Astrocyte of the hippocampus (primary cell): Measurements from ENCODE around the gene GPBP1.
A peak's percentile ranks its signal among the peaks of the same experiment; 100 is the strongest.
"Not testable (repeated sequence)": the region's sequence is repeated elsewhere in the genome, so short reads cannot be mapped to it uniquely, and the experiment has no call there.

Experiments
- DNase-seq: peaks from one replicate; pipeline ENCODE4 v3.0.0; 2011; ENCODE audit warnings: low read depth, low spot score

Gene GPBP1, protein sequence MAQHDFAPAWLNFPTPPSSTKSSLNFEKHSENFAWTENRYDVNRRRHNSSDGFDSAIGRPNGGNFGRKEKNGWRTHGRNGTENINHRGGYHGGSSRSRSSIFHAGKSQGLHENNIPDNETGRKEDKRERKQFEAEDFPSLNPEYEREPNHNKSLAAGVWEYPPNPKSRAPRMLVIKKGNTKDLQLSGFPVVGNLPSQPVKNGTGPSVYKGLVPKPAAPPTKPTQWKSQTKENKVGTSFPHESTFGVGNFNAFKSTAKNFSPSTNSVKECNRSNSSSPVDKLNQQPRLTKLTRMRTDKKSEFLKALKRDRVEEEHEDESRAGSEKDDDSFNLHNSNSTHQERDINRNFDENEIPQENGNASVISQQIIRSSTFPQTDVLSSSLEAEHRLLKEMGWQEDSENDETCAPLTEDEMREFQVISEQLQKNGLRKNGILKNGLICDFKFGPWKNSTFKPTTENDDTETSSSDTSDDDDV

DNA sequence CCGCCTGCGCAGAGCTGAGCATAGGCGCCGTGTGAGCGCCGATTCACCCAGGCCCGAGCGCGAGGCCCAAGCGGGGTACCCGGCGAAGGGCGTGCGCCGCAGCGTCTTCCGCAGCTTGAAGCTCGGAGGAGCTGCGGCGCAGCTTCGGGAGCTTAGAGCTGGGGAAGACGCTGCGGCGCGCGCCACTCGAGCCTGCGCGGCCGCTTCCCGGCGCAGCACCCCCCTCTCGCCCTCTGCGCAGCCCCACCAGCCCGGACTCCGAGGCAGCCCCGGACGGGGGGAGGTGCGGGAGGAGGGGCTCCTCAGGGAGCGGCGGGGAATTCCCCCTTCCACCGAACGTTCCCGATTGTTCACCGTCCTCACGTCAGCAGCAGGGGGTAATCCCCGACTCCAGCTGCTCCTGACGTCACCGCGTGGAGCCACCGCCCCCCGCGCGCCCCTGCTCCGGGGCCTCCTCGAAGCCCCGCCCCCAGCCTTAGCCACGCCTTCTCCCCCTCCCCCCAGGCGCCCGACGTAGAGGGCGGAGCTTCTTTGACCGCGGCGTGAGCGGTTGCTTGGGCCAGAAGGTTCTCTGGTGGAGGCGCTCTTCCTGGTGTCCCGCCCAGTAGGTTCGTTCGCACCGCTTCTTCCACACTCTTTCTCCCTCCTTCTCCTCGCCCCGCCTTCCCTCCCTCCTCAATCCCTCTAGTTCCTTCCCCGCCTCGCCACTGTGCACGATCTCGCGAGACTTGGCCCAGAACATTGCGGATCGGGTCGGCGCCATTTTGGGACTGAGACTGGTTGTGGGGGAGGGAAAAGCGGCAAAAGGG is at the start of gene GPBP1:
Gene GPBP1 (plus strand): TSS at position 741 of the 809 bp plus-strand sequence. CDS start 40,072 bp downstream, outside the sequence.
- peak; percentile 99 for DNase-seq

DNA sequence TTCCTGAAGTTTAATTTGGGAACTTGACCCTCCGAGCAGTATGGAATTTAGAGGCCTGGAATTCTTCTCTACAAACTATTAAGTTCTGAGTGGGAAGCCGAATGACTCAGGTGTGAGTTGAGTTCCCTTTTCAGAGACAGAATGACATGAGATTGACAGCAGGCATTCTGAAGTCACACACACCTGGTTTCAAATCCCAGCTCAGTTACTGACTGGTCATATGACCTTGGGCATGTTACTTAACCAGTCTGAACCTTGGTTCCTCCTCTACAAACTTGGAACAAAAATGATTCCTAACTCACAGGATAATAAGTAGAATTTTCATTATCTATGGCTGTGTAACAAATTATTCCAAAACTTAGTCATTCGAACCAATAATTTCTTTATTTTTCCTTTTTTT is 45.5 kb upstream of the GPBP1 start:
- no peak for DNase-seq

DNA sequence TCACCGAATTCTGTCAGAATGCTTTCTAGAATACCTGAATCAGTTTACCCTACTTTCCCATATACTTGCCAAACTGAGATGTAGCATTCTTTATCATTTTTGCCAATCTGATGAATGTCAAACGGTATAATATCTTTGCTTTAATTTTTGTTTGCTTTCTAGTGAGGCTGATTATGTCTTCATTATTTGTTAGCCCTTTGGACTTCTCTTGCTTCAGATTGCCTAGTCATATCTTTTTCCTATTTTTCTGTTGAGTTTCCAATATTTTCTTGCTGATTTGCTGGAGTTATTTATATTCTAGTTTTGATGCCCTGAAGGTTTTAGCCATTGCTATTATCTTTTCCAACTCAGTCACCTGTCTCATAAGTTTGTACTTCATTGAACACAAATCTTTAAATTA is 40.3 kb upstream of the GPBP1 start:
- no peak for DNase-seq

DNA sequence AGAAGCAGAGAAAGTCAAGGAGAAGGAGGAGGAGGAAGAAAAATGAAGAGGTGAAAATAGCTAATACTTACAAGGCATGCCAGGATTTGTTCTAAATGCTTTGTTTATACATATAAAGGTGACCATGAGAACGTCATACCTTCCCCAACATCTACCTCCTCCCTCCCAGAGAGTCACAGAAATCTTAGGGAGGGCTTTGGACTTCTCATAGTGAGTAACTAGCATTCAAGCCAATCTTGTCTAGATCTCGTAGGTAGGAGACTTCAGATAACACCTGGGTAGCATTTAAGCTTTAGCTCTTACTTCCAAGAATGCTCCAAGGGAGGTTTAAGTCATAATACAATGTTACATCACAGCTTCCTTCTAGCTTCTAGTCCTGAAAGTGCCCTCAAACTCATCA is 36.5 kb upstream of the GPBP1 start:
- DNase-seq = no peak

DNA sequence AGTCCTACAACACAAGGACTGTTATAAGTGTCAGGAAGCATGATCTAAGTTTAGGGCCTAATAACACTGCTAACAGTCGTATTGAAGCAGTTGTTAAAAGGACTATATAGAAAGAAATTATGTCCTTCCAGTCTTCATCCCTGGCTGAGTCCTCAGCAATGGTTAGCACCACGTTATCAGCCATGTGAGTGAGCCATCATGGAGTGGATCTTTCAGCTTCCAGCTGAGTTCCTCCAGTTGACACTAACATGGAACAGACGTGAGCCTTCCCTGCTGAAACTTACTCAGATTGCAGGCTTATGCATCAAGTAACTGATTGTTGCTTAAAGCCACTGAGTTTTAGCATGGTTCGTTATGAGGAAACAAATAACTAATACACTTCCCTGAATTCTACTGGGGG is 21.5 kb upstream of the GPBP1 start:
- no peak for DNase-seq

DNA sequence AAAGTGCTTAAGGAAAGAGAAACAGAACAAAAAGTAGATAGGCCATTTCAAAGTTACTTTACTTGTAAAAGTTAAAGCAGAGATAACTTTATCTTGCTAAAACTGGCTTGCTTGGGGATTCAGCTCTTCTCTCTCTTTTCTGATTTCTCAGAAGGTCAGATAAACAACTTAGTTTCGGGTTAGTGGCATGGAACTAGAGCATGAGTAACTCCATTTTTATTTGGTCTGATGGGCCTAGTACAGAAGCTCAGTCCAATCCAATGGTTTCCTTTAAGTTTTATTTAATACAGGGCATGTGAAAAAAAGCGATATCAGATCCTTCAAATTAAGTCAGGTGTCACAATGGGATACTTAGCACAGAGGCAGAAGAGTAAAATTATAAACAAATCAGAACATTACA is 18.8 kb upstream of the GPBP1 start:
- no peak for DNase-seq

DNA sequence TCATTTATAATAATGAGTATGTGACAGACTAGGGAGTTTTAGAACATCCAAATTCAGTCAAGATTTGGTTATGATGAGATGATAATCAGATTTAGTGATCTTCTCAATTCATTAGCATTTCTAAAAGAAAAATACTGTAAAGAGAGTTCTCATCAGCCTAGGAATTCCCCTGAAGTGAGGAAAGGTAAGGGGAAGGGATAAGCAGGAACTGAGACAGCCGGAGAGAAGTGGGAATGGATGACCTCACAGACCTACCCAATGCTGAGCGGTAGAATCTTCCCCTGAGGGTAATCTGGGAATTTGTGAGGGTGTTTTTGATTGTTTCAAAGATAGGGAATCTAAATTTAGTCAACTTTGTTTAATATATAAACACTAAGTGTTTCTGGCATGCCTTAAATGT is 16.7 kb upstream of the GPBP1 start:
- DNase-seq = no peak

DNA sequence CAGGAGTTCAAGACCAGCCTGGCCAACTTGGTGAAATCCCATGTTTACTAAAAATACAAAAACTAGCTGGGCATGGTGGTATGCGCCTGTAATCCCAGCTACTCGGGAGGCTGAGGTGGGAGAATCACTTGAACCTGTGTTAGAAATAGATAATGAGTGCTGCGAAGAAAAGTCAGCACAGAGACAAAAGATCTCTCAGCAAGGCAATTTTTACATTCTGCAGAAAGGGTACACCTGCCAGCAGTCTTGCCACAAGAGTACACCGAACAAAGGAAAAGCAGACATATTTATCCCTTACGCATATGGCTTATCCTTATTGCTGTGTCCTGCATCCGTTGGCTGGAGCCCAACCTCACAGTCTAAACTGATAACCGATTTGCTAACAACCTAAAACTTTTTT is 16.2 kb upstream of the GPBP1 start:
- DNase-seq = no peak

DNA sequence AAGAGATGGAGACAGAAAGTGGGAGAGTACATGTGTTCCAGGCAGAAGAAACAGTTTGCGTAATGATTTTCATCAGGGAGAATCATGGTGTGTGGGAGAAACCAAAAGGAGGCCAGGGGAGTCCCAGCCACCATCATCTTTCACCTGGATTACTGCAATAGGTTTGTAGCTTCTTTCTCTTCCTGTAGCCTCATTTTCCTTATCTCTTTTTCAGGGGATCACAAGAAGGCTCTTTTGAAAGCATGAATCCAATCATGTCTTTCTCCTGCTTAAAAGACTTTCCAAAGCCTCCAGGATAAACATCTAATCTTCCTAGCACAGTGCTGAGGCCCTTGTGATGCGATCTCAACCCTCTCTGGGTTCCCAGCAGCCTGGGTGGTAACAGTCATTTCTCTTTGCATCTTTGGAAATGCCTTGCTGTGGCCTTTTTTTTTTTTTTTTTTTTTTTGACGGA is 10.3 kb upstream of the GPBP1 start:
- no peak for DNase-seq

DNA sequence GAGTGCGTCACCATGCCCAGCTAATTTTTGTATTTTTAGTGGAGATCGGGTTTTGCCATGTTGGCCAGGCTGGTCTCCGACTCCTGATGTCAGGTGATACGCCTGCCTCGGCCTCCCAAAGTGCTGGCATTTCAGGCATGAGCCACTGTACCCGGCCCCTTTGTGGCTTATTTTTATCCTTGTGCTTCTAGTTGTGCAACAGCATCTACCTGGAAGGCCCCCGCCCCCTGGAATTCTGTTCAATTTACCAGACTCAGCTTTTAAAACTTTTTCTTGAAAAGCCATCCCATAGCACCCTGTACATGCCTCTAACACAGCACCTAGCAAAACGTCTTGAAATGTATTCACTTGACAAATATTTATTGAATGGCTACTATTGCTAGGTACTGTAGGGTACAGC is 9.7 kb upstream of the GPBP1 start:
- DNase-seq = no peak

DNA sequence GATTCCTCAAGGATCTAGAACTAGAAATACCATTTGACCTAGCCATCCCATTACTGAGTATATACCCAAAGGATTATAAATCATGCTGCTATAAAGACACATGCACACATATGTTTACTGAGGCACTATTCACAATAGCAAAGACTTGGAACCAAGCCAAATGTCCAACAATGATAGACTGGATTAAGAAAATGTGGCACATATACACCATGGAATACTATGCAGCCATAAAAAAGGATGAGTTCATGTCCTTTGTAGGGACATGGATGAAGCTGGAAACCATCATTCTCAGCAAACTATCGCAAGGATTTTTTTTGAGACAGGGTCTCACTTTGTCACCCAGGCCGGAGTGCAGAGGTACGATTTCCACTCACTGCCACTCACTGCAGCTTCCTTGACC is 8.7 kb upstream of the GPBP1 start:
- not testable (repeated sequence) for DNase-seq

DNA sequence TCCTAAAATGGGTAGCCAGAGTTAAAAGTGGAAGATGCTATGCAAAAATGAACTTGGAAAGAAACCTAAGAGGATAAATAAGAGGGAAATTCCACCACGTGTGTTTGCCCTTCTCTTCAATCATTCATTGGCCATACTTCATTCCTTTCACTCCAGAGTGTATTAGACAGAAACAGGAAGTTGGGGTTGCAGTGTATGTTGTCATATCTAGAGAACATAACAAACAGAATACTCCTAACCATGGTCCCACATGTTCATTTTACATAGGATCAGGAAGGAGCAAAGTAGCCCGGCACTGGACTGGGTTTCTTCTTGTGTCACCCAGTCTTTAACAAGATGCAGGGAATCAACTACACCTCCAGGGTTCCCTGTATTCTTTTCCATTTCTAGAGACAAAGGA is 7.6 kb upstream of the GPBP1 start:
- DNase-seq = no peak

DNA sequence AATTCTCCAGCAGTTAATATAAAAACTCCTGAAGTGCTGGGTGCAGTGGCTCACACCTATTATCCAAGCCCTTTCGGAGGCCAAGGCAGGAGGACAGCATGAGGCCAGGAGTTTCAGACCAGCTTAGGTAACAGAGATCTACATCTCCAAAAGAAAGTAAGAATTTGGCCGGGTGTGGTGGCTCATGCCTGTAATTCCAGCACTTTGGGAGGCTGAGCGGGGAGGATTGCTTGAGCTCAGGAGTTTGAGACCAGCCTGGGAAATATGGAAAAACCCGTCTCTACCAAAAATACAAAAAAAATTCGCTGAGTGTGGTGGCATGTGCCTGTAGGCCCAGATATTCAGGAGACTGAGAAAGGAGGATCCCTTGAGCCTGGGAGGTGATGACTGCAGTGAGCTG is 6.7 kb upstream of the GPBP1 start:
- no peak for DNase-seq

DNA sequence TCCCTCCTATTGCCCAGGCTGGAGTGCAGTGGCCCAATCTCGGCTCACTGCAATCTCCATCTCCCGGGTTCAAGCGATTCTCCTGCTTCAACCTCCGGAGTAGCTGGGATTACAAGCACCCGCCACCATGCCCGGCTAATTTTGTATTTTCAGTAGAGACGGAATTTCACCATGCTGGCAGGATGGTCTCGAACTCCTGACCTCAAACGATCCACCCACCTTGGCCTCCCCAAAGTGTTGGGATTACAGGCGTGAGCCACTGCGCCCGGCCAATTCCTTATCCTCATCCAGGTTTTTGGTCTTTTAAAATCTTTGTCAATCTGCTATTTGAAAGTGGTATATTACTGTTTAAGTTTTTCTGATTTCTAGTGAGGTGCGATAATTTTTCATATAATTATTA is 3.7 kb upstream of the GPBP1 start:
- DNase-seq = not testable (repeated sequence)

DNA sequence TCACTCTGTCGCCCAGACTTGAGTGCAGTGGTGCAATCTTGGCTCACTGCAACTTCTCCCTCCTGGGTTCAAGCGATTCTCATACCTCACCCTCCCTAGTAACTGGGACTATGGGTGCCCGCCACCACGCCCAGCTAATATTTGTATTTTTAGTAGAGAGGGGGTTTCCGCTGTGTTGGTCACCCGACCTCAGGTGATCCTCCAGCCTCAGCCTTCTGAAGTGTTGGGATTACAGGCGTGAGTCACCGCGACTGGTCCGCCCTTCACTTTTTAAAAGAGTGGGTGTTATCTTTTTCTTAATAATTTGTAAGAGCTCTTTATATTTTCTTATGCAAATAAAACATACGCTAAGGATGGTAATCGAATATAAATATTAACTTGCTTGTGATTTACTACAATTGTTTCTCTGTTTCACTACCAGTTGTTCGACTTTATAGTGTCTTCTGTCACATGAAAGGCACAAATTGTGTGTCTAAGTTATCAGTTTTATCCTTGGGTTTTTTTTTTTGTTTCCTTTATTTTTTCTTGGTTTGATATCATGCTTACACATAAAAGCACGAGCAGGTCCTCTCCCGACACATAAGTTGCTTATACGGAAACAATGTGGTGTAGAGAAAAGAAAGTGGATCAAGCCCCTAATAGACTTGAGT is 1.9 kb upstream of the GPBP1 start:
- peak; percentile 18 for DNase-seq

DNA sequence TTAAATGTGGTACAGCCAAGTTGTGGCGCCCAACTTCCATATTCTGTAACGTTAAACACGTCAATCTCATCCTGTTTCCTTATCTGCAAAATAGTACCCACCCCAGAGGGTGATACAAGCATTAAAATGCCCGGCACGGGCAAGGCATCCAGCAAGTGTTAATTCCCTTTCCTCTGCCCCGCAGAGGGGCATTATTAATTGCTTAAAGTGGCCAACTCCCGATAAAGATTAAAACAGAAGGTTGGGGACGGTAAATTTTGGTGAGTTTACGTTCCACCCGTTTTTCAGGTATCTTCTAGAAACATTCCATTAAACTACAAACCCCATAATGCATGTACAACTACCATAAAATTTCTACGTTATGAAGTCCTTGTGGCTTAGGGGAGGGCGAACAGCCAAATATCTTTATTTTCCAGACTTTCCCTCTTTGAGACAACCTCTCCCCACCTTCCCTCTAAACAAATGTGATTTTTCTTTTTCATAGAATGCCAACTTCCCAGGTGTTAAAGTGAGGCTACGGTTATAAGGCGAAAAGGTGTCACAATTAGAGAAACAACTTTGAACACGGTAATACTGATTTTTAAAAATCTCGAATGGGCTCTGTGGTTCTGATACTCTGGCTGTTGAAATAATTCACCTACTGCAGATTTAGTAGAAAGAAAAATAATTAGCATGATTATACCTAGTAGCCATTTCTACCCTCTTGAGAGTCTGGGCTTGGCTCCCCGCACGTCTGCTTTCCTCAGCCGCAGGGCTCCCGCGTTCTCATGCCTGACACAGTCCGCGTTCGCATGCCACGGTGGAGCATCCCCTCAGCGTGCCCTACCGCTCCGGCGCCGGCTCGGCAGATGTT is 1.2 kb upstream of the GPBP1 start:
- peak; percentile 43 for DNase-seq

DNA sequence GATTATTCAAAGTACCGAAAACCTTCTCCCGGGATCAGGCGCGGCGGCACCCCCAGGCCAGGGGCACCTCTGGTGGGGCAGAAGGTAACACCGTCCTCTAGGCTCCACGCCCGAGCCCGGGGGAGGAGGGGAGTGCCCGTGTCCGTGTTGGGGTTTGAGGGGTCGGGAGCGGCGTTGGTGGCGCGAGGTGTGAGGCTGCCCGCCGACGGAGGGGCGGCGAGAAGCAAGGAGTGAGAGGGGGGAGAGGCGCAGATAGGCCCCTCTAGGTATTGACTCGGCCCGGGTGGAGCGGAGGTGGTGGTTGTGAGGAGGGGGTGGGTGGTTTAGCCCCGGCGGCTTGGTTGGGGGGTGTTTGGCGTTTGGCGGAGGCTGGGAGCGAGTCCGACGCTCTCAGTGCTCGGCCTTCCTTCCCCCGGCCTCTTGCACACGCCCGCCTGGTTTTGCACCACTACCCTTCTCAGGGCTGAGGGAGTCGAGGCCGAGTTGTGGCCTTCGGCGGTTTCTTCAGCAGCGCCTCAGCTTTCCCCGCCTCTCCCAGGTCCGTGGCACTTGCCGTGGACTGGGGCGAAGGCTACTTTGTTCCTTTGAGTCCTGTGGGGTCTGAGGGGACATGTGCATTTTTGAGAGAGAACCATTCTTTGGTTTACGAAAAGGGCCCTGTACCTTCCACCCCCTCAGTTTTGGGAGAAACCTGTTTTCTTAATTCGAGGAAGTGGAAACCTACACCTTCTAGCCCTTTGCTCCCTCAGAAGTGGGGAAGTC is 450 bp downstream of the GPBP1 start:
- DNase-seq = peak; percentile 53

DNA sequence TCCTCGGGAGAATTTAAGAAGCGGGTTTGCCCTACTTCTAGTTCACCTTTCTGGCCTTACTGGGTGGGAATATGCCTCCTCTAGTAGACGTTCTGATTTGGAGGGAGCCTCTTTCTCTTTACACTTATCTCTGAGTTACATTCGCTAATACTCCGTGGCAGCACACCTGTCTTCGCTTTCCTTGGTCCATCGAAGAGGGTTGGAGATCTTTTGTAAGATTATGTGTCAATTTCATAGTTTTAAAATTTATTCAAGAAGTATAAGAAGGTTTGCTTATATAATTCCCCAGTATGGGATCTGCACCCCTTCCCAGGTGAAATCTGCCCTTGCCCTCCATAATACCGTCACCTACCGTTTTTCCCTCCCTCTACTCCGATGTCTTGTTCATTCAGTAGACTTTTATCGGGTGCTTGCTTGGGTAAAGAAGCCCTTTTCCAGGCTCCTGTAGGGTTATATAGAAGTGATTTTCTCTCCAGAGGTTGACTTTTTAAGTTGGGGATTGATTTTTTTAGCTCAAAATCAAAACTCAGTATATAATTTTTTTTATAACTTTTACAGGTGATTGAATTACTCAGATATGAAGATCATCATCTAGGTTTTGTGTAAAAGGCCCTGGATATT is 1.1 kb downstream of the GPBP1 start:
- peak; percentile 8 for DNase-seq

DNA sequence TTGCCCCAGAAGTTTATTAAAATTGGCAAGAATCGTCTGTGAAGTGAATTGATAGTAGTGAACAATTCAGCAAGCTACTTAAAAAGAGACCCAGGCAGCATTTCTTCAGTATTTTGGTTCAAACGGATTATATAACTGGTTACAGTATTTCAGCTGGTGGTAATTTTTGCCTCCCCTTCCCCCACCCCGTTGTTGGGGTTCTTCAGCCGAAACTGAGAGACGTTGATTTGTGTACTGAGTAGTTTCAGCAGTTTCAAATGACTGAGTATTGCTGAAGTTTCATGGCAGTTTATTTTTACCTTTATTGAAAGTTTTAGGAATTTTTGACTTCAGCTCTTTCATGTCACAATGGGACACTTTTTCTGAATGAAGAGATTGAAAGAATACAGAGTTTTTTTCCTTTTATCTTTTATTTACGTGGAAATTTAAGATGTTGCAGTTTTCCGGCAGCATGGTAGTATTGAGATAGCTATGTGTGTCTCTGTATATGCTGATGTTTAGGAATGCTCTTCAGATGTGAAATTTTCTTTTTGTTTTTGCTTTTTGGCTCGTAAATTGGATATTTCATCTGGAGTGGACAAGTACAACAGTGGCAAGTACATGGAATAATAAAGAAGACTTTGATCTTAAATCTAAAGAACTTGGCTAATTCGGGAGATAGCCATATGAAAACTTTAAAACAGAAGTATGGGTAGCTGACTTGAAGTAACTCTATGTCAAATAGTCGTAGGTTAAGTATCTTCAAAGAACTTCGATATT is 1.9 kb downstream of the GPBP1 start:
- DNase-seq = peak; percentile 19
